Measurements from ENCODE around the gene CLEC1B.

DNA sequence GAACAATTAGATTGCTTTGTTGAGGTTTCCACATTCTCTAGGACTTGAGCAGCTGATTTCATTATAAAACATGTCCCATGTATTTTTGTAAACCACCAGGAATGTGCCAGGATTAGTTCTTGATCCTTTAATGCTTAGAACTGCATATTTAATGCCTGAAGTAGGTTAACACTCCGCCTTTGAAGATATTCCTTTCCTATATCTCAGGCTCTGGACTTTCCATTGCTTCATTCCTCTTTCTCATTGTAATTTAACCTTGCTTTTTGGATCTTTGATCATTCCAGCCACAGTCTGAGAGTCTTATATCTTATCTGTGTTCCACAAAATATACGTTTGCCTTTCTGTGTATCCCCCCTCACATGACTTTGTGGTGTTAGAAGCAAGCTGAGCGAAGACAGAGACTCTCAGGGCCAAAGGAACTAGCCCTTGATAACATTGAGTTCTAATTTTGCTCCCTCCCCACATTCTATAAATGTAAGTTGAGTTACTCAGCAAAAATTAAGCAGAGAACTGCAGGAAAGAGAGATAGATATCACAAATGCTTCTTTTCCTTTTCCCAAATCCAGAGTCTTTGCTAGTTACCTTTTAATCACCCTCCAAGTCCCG lies 2.4 kb upstream of the CLEC1B start:
- TF ChIP-seq, protein P1, sequence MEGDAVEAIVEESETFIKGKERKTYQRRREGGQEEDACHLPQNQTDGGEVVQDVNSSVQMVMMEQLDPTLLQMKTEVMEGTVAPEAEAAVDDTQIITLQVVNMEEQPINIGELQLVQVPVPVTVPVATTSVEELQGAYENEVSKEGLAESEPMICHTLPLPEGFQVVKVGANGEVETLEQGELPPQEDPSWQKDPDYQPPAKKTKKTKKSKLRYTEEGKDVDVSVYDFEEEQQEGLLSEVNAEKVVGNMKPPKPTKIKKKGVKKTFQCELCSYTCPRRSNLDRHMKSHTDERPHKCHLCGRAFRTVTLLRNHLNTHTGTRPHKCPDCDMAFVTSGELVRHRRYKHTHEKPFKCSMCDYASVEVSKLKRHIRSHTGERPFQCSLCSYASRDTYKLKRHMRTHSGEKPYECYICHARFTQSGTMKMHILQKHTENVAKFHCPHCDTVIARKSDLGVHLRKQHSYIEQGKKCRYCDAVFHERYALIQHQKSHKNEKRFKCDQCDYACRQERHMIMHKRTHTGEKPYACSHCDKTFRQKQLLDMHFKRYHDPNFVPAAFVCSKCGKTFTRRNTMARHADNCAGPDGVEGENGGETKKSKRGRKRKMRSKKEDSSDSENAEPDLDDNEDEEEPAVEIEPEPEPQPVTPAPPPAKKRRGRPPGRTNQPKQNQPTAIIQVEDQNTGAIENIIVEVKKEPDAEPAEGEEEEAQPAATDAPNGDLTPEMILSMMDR (IDR thresholded peaks at IDR 0.05): no peak
- TF ChIP-seq POLR2AphosphoS5 (IDR thresholded peaks at IDR 0.05) (no peak), EP300 (IDR thresholded peaks at IDR 0.05) (no peak)
